Measurements from ENCODE around the gene METTL16.

METTL16 gene

GRCh38 chr17:2379489-2380225, 132.0 kb downstream of the METTL16 start:
- no peak for FAIRE-seq

GRCh38 chr17:2378905-2379304, 132.8 kb downstream of the METTL16 start:
- no peak for FAIRE-seq

GRCh38 chr17:2377659-2378058, 134.0 kb downstream of the METTL16 start:
- no peak for FAIRE-seq

GRCh38 chr17:2376107-2376506, 135.6 kb downstream of the METTL16 start:
- FAIRE-seq, result no peak

GRCh38 chr17:2375406-2375805, 136.3 kb downstream of the METTL16 start:
- FAIRE-seq, result no peak

GRCh38 chr17:2374549-2375285, 137.0 kb downstream of the METTL16 start:
- FAIRE-seq, result no peak

GRCh38 chr17:2373179-2373578, 138.5 kb downstream of the METTL16 start:
- FAIRE-seq, result no peak

GRCh38 chr17:2372681-2373080, 139.0 kb downstream of the METTL16 start:
- FAIRE-seq, result no peak

- no peak for FAIRE-seq
These were observed 139.5 kb downstream of the METTL16 start for GRCh38 chr17:2372180-2372579.

- FAIRE-seq, result no peak
These were observed 140.2 kb downstream of the METTL16 start for GRCh38 chr17:2371183-2372130.

GRCh38 chr17:2370211-2370589, 141.5 kb downstream of the METTL16 start:
- FAIRE-seq, result no peak

GRCh38 chr17:2369551-2370210, 142.0 kb downstream of the METTL16 start:
- FAIRE-seq, result no peak

GRCh38 chr17:2369039-2369438, 142.6 kb downstream of the METTL16 start:
- FAIRE-seq, result no peak

GRCh38 chr17:2368359-2368758, 143.3 kb downstream of the METTL16 start:
- FAIRE-seq, result no peak

GRCh38 chr17:2366747-2367494, 144.8 kb downstream of the METTL16 start:
- FAIRE-seq, result no peak

All from endometrium (tissue), 2 donors.